Smooth muscle cell of bladder (primary cell): Measurements from ENCODE around the gene PYCR2. TPM values are rescaled to one million over a fixed set of nuclear protein-coding genes. Genes with fewer than 3 reads are reported as not detected.

Experiments used
- total RNA-seq: library from RNA; depleted of rRNA; stranded (reverse); fragments of >200 nt; gene quantifications from 2 replicates; pipeline ENCODE4 v1.2.3, GENCODE V29; 2014

The PYCR2 gene
- 27.4 and 30.4 TPM in 2 replicates for total RNA-seq

GRCh38 chr1:225923692-225924555, at the start of gene PYCR2:
TSS of gene PYCR2 (minus strand) at chr1:225924250. CDS start at chr1:225924110, 140 bp downstream.

GRCh38 chr1:225941187-225941941, 17.3 kb upstream of the PYCR2 start, which contains the start of gene LEFTY2:
TSS of gene LEFTY2 (minus strand) at chr1:225941220. CDS start at chr1:225941140, 80 bp downstream.

GRCh38 chr1:225888898-225889601, 35.0 kb downstream of the PYCR2 start, which contains the start of gene LEFTY1:
TSS of gene LEFTY1 (minus strand) at chr1:225889146. CDS start at chr1:225889066, 80 bp downstream.

DNA sequence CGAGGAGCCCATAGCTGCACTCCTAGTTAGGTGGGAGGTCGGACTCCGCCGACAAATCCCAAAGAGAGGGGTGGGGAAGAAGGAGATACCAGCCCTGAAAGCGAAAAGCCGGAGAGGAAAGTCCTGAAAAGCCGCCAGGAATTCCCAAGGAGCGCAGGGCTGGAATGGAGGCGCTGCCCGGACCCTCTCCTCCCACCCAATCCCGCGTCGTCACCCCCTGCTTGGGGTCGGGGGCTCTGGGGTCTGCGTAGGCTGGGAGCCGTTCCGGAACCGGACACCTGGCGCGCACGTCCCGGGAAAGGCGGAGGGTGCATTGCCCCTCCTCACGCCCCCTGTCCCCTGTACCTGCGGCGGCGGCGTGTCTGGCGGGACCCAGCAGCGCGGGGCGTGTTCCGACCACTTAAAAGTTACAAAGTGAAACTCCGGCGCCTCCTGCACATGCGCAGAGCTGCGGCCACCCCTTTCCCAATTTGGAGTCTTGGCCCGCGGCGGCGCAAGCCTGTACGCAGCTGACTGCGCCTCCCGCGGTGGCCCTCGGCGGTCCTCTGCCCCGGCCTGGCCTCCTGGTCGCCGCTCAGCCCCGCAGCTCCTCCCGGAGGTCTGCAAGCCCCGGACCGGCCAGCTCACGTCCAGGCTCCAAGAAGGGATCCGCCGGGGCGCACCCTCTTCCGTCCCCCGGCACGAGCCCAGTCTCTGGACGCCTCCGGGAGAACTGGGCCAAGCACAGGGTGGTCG, 41.9 kb downstream of the PYCR2 start, which contains the start of gene TMEM63A:
Gene TMEM63A, minus strand, starts transcription at position 422 of the 735 bp plus-strand sequence. CDS start 4,800 bp downstream, outside the sequence.

Other genes with a start within 250 kb of the PYCR2 start
- 145 and 173 TPM in 2 replicates for gene SRP9, start 146.4 kb downstream of the PYCR2 start, total RNA-seq
- 20.2 and 31.7 TPM in 2 replicates for gene EPHX1, start 114.1 kb downstream of the PYCR2 start, total RNA-seq
- gene TMEM63A, start 41.9 kb downstream of the PYCR2 start, total RNA-seq, result 8.4 and 16.2 TPM in 2 replicates
- gene LEFTY1, start 35.1 kb downstream of the PYCR2 start, total RNA-seq, result 0.14 and 0.18 TPM in 2 replicates
- gene LEFTY2, start 17.0 kb upstream of the PYCR2 start, total RNA-seq, result not detected in 2 replicates
- gene SDE2, start 75.1 kb upstream of the PYCR2 start, total RNA-seq, result 23.0 and 24.2 TPM in 2 replicates
- gene H3-3A, start 138.5 kb upstream of the PYCR2 start, total RNA-seq, result 96.0 and 99.4 TPM in 2 replicates